ENCODE data around the gene PLXNB3. TPM values are rescaled to one million over a fixed set of nuclear protein-coding genes. Genes with fewer than 3 reads are reported as not detected.

The PLXNB3 gene
- total and polyA plus RNA-seq, 4 donors = 0.11 to 0.69 (median 0.46) TPM

DNA sequence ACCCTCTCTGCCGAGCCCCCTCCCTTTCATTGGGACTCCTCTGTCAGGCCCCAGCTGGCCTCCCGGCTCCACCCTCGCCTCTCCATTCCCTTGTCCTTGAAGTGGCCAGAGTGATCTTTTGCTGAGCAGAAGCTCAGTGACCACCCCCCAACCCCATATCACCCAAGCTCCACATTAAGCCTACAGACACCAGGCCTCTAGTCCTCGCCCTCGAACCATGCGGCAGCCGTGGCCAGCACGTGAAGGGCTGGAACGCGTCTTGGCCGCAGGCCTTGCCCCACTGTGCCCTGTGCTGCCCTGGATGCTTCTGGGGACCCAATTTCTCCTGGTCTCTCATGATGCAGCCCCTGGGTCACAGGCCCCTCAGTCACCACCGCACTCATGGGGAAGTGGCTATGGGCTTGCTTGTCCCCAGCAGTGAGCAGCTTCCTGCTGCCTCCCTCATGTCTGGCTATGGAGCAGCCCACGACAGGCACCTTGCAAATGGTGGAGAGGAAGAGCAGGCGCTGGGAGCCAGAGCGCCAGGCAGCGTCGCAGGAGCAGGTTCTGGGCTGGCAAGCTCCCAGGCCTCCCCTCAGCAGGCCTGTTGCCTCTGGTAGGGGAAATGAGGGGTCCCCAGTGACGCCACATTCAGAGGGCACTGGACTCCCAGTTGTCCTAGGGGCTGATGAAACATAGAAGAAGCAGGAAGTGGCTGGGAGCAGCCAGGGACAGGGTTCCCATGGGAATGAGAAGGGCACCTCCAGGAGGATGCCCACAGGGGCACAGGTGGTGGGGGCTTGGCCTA lies 16.0 kb downstream of the PLXNB3 start:
- Histone ChIP-seq H3K9ac (ENCODE audit: low read depth in 1 of 2, low read length in 2 of 2) (no peak overlapping the region), H3K9me3 (ENCODE audit: control insufficient read depth in 4 of 4, low read length in 3 of 4) (no peaks in the 10 kb centered on the region), H3K36me3 (ENCODE audit: control insufficient read depth in 4 of 4, insufficient read depth in 3 of 4, low read depth in 1 of 4, low read length in 3 of 4) (peaks cover 0 to 1% (median 0%) of the 10 kb centered on the region in 4 donors), H3K4me1 (ENCODE audit: control insufficient read depth in 4 of 4, insufficient read depth in 4 of 4, low read length in 3 of 4) (no peaks in the 10 kb centered on the region), H3K27ac (ENCODE audit: low read depth in 1 of 2, low read length in 2 of 2) (no peak overlapping the region), H3K27me3 (ENCODE audit: control insufficient read depth in 4 of 4, insufficient read depth in 4 of 4, low read length in 3 of 4) (no peaks in the 10 kb centered on the region), H3K4me3 (ENCODE audit: low read depth in 1 of 3, low read length in 3 of 3) (no peak overlapping the region)
- WGBS = 72% methylated on average over 18 of the region's 18 CpGs
- TF ChIP-seq, protein P1, sequence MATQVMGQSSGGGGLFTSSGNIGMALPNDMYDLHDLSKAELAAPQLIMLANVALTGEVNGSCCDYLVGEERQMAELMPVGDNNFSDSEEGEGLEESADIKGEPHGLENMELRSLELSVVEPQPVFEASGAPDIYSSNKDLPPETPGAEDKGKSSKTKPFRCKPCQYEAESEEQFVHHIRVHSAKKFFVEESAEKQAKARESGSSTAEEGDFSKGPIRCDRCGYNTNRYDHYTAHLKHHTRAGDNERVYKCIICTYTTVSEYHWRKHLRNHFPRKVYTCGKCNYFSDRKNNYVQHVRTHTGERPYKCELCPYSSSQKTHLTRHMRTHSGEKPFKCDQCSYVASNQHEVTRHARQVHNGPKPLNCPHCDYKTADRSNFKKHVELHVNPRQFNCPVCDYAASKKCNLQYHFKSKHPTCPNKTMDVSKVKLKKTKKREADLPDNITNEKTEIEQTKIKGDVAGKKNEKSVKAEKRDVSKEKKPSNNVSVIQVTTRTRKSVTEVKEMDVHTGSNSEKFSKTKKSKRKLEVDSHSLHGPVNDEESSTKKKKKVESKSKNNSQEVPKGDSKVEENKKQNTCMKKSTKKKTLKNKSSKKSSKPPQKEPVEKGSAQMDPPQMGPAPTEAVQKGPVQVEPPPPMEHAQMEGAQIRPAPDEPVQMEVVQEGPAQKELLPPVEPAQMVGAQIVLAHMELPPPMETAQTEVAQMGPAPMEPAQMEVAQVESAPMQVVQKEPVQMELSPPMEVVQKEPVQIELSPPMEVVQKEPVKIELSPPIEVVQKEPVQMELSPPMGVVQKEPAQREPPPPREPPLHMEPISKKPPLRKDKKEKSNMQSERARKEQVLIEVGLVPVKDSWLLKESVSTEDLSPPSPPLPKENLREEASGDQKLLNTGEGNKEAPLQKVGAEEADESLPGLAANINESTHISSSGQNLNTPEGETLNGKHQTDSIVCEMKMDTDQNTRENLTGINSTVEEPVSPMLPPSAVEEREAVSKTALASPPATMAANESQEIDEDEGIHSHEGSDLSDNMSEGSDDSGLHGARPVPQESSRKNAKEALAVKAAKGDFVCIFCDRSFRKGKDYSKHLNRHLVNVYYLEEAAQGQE (IDR thresholded peaks at IDR 0.05) = no peak
- no peak for TF ChIP-seq RXRA (IDR thresholded peaks at IDR 0.05)
- no peak for TF ChIP-seq SP1 (IDR thresholded peaks at IDR 0.05)
- TF ChIP-seq FOXA2 (IDR thresholded peaks at IDR 0.05) = no peak
- DNase-seq (ENCODE audit: low spot score) = no peak

DNA sequence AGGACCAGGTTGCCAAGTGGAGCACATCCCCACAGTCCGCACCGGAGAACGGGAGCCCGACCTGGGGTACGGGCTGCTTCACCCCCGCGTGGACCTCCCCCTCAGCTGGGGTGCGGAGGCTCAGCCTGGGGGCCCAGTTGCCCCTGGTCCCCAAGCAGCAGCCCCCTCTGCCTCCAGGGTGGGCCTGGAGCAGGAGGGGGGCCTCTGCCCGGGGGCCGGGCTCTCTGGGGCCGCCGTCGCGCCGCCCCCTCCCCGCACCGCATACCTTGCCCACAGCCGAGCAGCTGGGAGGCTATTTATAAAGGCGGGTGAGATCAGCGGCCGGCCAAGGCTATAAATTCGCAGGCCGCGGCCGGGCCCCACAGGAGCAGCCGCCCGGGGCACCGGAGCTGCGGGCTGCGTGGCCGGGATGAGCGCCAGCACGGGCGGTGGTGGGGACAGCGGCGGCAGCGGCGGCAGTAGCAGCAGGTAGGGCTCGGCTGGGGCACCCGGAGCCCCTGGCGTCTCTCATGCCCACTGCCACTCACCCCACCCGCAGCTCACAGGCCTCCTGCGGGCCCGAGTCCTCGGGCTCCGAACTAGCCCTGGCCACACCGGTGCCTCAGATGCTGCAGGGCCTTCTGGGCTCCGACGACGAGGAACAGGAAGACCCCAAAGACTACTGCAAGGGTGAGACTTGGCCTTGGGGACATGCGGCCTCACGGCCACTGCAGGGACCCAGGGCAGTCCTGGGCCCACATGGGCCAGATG lies 16.8 kb downstream of the PLXNB3 start, which contains the start of gene SRPK3:
Gene SRPK3 (plus strand): TSS at position 364 of the 750 bp plus-strand sequence. CDS start 46 bp downstream, at position 410.
- Histone ChIP-seq H3K9me3 (ENCODE audit: control insufficient read depth in 4 of 4, low read length in 3 of 4) (no peaks in the 10 kb centered on the region), H3K27me3 (ENCODE audit: control insufficient read depth in 4 of 4, insufficient read depth in 4 of 4, low read length in 3 of 4) (no peaks in the 10 kb centered on the region), H3K36me3 (ENCODE audit: control insufficient read depth in 4 of 4, insufficient read depth in 3 of 4, low read depth in 1 of 4, low read length in 3 of 4) (peaks cover 0 to 7% (median 2%) of the 10 kb centered on the region in 4 donors), H3K4me3 (ENCODE audit: low read depth in 1 of 3, low read length in 3 of 3) (no peak within 1 kb of the TSS), H3K27ac (ENCODE audit: low read depth in 1 of 2, low read length in 2 of 2) (no peak within 1 kb of the TSS), H3K4me1 (ENCODE audit: control insufficient read depth in 4 of 4, insufficient read depth in 4 of 4, low read length in 3 of 4) (no peaks in the 10 kb centered on the region), H3K9ac (ENCODE audit: low read depth in 1 of 2, low read length in 2 of 2) (no peak within 1 kb of the TSS)
- TF ChIP-seq EGR1 (IDR thresholded peaks at IDR 0.05; ENCODE audit: low read depth in 2 of 2) (no peak), RXRA (IDR thresholded peaks at IDR 0.05) (no peak), SP1 (IDR thresholded peaks at IDR 0.05) (no peak), JUND (IDR thresholded peaks at IDR 0.05) (no peak), GABPA (IDR thresholded peaks at IDR 0.05 in 1 of 2, conservative IDR thresholded peaks at IDR 0.05 in 1 of 2) (no peak)
- WGBS = 37% methylated on average over 52 of the region's 52 CpGs
- DNase-seq (ENCODE audit: low spot score) = no peak

DNA sequence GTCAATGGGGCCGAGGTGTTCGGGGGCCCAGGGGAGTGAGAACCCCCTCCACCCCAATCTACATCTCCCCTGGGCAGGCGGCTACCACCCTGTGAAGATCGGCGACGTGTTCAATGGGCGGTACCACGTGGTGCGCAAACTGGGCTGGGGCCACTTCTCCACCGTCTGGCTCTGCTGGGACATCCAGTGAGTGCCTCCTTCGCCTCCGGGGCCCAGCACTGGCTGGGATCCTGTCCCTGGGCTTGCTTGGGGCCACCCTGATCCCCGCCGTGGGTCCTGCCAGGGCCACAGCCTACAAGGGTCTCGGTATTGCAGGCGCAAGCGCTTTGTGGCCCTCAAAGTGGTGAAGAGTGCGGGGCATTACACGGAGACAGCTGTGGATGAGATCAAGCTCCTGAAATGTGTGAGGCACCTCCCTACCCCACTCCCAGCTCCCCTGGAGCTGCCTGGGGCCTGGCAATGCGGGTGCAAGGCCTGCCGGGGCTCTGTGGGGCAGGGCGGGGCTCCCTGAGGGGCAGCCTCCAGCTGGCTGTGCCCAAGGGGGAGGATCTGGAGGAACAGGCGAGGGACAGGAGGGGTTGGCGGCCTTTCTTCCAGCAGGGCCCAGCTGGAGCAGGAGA lies 17.5 kb downstream of the PLXNB3 start:
- peaks cover 0 to 14% (median 3%) of the 10 kb centered on the region in 4 donors for H3K36me3 ChIP-seq (ENCODE audit: control insufficient read depth in 4 of 4, insufficient read depth in 3 of 4, low read depth in 1 of 4, low read length in 3 of 4)
- no peak for DNase-seq (ENCODE audit: low spot score)
- H3K4me1 ChIP-seq (ENCODE audit: control insufficient read depth in 4 of 4, insufficient read depth in 4 of 4, low read length in 3 of 4) = no peaks in the 10 kb centered on the region
- H3K4me3 ChIP-seq (ENCODE audit: low read depth in 1 of 3, low read length in 3 of 3) = no peak overlapping the region
- no peak overlapping the region for H3K27ac ChIP-seq (ENCODE audit: low read depth in 1 of 2, low read length in 2 of 2)
- no peak for TF ChIP-seq EGR1 (IDR thresholded peaks at IDR 0.05; ENCODE audit: low read depth in 2 of 2)
- TF ChIP-seq FOXA2 (IDR thresholded peaks at IDR 0.05) = no peak
- TF ChIP-seq, protein P2, sequence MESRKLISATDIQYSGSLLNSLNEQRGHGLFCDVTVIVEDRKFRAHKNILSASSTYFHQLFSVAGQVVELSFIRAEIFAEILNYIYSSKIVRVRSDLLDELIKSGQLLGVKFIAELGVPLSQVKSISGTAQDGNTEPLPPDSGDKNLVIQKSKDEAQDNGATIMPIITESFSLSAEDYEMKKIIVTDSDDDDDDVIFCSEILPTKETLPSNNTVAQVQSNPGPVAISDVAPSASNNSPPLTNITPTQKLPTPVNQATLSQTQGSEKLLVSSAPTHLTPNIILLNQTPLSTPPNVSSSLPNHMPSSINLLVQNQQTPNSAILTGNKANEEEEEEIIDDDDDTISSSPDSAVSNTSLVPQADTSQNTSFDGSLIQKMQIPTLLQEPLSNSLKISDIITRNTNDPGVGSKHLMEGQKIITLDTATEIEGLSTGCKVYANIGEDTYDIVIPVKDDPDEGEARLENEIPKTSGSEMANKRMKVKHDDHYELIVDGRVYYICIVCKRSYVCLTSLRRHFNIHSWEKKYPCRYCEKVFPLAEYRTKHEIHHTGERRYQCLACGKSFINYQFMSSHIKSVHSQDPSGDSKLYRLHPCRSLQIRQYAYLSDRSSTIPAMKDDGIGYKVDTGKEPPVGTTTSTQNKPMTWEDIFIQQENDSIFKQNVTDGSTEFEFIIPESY (IDR thresholded peaks at IDR 0.05) = no peak
- no peak for TF ChIP-seq RAD21 (IDR thresholded peaks at IDR 0.05)
- TF ChIP-seq RXRA (IDR thresholded peaks at IDR 0.05) = no peak
- no peak for TF ChIP-seq YY1 (IDR thresholded peaks at IDR 0.05)
- TF ChIP-seq, protein P1 (IDR thresholded peaks at IDR 0.05) = no peak
- TF ChIP-seq JUND (IDR thresholded peaks at IDR 0.05) = no peak
- TF ChIP-seq, protein P3, sequence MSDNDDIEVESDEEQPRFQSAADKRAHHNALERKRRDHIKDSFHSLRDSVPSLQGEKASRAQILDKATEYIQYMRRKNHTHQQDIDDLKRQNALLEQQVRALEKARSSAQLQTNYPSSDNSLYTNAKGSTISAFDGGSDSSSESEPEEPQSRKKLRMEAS (IDR thresholded peaks at IDR 0.05) = no peak
- TF ChIP-seq FOXA1 (IDR thresholded peaks at IDR 0.05) = no peak
- TF ChIP-seq, protein P4, sequence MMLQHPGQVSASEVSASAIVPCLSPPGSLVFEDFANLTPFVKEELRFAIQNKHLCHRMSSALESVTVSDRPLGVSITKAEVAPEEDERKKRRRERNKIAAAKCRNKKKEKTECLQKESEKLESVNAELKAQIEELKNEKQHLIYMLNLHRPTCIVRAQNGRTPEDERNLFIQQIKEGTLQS (IDR thresholded peaks at IDR 0.05) = no peak
- TF ChIP-seq GABPA (IDR thresholded peaks at IDR 0.05 in 1 of 2, conservative IDR thresholded peaks at IDR 0.05 in 1 of 2) = no peak
- no peak for TF ChIP-seq HNF4A (conservative IDR thresholded peaks at IDR 0.05)
- no peak overlapping the region for H3K9ac ChIP-seq (ENCODE audit: low read depth in 1 of 2, low read length in 2 of 2)
- H3K9me3 ChIP-seq (ENCODE audit: control insufficient read depth in 4 of 4, low read length in 3 of 4) = no peaks in the 10 kb centered on the region
- 70% methylated on average over 24 of the region's 24 CpGs for WGBS
- no peaks in the 10 kb centered on the region for H3K27me3 ChIP-seq (ENCODE audit: control insufficient read depth in 4 of 4, insufficient read depth in 4 of 4, low read length in 3 of 4)
